HG03565 (cell line): ENCODE measurements around the gene ISL2.

Experiments
- ATAC-seq: cut with Tn5 transposase; IDR thresholded peaks from one replicate; pipeline ENCODE4 v1.9.1; 2021; ENCODE audit warnings: mild to moderate bottlenecking, moderate library complexity; ENCODE audit not compliant: unreplicated experiment

ISL2 gene

DNA sequence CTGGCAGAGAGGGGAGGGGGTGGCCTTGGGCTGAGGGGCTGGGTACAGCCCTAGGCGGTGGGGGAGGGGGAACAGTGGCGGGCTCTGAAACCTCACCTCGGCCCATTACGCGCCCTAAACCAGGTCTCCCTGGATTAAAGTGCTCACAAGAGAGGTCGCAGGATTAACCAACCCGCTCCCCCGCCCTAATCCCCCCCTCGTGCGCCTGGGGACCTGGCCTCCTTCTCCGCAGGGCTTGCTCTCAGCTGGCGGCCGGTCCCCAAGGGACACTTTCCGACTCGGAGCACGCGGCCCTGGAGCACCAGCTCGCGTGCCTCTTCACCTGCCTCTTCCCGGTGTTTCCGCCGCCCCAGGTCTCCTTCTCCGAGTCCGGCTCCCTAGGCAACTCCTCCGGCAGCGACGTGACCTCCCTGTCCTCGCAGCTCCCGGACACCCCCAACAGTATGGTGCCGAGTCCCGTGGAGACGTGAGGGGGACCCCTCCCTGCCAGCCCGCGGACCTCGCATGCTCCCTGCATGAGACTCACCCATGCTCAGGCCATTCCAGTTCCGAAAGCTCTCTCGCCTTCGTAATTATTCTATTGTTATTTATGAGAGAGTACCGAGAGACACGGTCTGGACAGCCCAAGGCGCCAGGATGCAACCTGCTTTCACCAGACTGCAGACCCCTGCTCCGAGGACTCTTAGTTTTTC lies 4.9 kb downstream of the ISL2 start:
- ATAC-seq = no peak

DNA sequence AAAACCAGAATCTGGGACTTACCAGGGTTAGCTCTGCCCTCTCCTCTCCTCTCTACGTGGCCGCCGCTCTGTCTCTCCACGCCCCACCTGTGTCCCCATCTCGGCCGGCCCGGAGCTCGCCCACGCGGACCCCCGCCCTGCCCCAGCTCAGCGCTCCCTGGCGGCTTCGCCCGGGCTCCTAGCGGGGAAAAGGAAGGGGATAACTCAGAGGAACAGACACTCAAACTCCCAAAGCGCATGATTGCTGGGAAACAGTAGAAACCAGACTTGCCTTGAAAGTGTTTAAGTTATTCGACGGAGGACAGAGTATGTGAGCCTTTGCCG lies 5.4 kb downstream of the ISL2 start:
- no peak for ATAC-seq

- no peak for ATAC-seq
These were observed 6.0 kb downstream of the ISL2 start for GRCh38 chr15:76342382-76343201.

DNA sequence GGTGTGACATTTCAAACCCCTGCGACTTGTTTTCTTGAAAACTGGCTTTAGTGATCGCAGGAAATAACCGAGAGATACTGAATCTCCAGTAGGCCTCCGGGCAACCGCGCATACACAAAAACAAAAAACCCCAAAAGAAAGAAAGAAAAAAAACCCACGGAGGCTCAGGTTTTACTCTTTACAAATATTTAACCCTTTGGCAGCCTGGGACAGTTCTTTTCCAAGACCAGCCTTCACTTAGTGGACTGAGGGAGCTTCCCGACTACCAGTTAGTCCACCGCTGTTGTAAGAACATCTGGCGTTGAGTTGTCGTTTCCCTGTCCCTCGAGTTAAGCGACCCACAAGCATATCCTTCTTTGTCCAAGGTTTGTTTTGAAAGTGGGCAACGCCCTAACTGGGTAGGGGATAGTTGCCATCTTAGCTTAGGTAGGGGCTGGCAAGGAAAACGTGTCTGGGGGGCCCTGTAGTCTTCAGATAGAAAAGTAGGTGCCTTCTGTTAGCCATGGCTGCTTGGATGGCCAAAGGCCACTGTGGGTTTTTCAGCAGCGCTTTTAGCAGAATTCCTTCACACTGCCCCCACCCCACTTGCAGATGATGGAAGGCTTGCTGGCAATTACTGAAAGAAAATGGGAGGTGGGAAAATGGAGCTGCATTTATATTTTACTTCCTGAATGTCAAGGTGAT lies 6.9 kb downstream of the ISL2 start:
- no peak for ATAC-seq

- no peak for ATAC-seq
These were observed 8.5 kb downstream of the ISL2 start for GRCh38 chr15:76344893-76345582.

GRCh38 chr15:76345583-76345879 lies 9.0 kb downstream of the ISL2 start:
- no peak for ATAC-seq

GRCh38 chr15:76345880-76346668 lies 9.5 kb downstream of the ISL2 start:
- ATAC-seq = no peak

- ATAC-seq = no peak
These were observed 10.3 kb downstream of the ISL2 start for GRCh38 chr15:76346669-76347481.

DNA sequence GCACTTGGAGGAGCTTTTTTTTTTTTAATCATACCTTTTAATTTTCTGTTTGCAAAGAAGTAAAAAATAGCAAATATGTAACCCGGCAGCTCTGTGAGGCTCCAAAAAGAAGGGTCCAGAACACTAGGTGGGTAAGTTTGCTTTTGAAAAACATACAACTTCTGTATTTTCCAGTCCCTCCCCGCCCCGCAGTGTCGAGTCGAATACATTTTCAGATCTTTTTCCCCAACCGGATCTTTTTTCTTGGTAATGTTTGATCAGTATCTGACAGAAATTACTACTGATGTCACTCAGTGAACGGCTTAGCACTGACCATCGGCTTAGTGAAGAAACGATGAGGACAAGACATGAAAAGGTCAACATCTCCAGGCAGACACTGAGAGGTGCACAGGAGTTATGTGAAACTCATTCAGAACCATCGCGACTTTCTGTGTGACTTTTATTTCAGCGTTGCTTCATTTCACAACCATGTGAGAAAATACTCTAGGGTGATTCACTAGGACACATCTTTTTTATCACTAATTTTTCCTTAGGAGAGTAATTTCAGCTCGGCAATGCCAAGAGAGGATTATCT lies 11.0 kb downstream of the ISL2 start:
- ATAC-seq = no peak

DNA sequence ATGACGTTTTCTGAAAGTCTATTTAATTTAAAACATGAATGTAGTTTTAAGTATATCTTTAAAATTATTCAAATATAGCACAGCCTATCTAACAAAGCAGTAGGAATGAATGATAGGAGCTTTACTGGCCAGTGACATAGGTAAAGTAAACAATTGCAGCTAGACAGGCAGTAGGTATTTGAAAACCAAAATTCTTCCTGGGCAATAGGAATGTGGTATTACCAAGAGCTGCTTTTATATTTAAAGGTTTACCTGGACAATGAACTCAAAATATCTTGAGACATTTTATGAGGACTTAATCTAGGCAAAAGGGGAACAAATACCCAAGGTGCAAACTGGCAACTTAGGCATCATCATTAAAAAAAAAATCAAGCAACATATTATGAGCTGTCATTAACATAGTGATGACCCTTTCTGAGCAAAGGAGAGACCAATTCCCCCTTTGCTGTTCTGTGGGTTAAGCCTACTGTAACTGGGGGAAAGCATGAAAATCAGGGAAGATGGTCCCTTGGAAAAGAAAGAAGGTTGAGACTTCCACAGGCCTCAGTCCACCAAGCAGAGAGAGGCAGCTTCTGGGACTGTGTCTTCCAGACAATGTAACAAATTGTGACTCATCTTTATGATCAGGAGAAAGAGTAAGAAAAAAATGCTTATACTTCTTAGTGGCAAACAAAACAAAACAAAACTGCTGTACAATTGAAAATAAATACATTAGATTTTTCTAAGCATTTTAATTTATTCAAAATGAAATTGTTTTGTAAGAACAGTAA lies 12.9 kb downstream of the ISL2 start:
- ATAC-seq = no peak

DNA sequence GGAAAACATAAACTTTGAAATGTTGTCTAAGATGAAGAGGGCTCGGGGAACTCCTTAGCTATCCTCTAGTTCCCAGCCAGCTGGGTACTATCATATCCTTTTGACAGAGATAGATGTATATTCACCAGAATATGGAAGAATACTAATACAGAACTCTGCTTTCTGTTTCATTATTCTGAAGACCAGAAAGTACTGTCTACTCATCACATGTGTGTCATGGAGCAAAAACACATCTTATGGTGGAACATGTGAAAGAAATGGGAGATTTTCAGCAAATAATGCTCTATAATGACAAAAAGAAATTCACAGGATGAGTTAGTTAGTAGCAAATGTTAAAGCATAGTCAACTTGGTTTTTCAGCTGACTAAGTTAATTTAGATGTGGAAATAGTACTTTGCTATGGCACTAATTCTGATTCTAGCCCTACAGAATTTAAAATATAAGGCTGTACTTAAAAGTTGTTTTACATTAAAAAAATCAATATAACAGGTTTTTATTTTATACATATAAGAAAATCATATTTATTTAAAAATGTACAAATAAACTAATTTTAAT lies 16.5 kb downstream of the ISL2 start:
- ATAC-seq = no peak

GRCh38 chr15:76353903-76354302 lies 17.3 kb downstream of the ISL2 start:
- ATAC-seq = no peak

GRCh38 chr15:76354823-76355440 lies 18.4 kb downstream of the ISL2 start:
- ATAC-seq = no peak

DNA sequence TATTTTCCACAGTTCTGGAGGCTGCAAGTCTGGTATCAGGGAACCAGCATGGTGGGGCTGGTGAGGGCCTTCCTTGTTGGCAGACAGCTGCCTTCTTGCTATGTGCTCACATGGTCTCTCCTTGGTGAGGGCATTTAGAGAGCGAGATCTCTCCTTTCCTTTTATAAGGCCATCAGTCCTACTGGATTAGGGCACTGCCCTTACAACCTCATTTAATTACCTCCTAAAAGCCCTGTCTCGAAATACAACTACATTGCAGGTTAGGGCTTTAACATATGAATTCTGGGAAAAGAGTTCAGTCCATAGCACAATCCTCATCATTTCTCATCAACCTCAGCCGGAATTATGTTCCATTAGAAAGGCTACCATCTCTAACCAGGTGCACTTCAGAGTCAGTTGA lies 21.9 kb downstream of the ISL2 start:
- ATAC-seq = no peak

DNA sequence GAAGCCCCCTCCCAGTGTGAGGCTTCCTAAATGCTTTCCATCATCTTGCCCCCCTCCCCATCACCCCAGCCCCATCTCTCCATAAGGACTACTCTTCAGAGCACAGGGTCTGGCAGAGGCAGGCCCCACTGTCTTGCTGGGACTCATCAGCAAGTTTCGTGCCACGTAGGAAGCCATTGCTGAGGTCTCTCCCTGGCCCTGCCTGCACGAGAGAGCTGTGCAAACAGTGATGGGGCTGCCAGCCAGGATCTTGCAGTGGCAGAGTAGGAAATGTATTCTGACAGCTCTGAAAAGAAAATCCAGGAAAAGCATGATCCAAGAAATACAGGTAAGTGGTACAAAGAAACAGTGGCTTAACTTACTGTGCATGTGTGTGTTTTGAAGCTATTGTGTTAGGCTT lies 22.6 kb downstream of the ISL2 start:
- no peak for ATAC-seq

DNA sequence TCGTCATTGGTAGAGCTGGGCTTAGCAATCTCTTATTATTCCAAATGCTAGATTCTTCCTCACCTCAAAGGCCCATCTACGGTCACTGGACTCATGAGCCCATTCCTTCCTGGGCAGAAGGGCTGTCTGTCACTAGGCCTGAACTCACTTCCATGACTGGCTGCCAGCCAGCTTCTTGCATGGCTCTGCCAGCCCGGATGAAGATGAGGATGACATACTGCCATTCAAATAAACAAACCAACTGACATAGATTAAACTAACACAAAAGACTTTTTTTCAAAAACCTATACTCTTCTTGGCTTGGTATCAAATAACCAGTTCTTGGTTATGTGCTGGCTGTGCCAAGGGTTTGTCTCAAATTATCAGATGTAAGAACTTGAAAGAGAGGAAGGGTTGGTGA lies 23.8 kb downstream of the ISL2 start:
- ATAC-seq = no peak

DNA sequence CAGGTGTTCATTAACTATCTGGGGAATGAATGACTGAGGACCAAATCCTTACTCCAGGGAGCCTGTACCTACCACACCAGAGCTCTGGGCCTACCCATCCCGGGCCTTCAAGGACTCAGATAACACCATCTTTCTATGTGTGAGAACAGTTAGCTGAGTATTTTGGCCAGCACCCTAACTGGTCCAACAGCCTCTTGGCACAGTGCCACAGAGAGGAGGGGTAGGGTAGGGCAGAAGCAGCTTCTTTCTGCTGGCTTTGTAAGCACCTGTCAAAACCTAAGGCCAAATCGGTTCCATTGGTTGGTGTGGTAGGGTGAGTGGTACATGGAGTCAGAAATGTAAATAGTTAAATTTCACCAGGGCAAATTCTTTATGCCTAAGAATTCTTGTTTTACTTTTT lies 26.7 kb downstream of the ISL2 start:
- no peak for ATAC-seq

- no peak for ATAC-seq
These were observed 30.1 kb downstream of the ISL2 start for GRCh38 chr15:76366714-76367113.
